ENCODE data around the gene DNAH10.

The DNAH10 gene

GRCh38 chr12:123856681-123857080 is 94.6 kb downstream of the DNAH10 start:
- no peaks in the 10 kb centered on the region for H3K36me3 ChIP-seq (ENCODE audit: control insufficient read depth, insufficient read depth, low read length)
- no peak overlapping the region for H3K27ac ChIP-seq (ENCODE audit: low read depth, low read length)
- peaks cover 5% of the 10 kb centered on the region; the same call in 1 of the 2 replicates for H3K27me3 ChIP-seq (ENCODE audit: control insufficient read depth, insufficient read depth, low read length)
- no peak overlapping the region for H3K4me3 ChIP-seq (ENCODE audit: low read depth, low read length)
- H3K4me1 ChIP-seq (ENCODE audit: control insufficient read depth, insufficient read depth, low read length) = no peaks in the 10 kb centered on the region
- H3K9me3 ChIP-seq (ENCODE audit: control insufficient read depth, insufficient read depth, low read depth, low read length) = no peaks in the 10 kb centered on the region
- no peak overlapping the region for H3K9ac ChIP-seq (ENCODE audit: low read length)

- Histone ChIP-seq H3K9ac (ENCODE audit: low read length) (no peak overlapping the region), H3K4me1 (ENCODE audit: control insufficient read depth, insufficient read depth, low read length) (no peaks in the 10 kb centered on the region), H3K27ac (ENCODE audit: low read depth, low read length) (no peak overlapping the region), H3K4me3 (ENCODE audit: low read depth, low read length) (no peak overlapping the region), H3K36me3 (ENCODE audit: control insufficient read depth, insufficient read depth, low read length) (no peaks in the 10 kb centered on the region), H3K9me3 (ENCODE audit: control insufficient read depth, insufficient read depth, low read depth, low read length) (no peaks in the 10 kb centered on the region), H3K27me3 (ENCODE audit: control insufficient read depth, insufficient read depth, low read length) (peaks cover 5% of the 10 kb centered on the region; the same call in 1 of the 2 replicates)
Measured at GRCh38 chr12:123858176-123858575, 96.1 kb downstream of the DNAH10 start.

GRCh38 chr12:123859035-123859434 is 96.9 kb downstream of the DNAH10 start:
- Histone ChIP-seq H3K27me3 (ENCODE audit: control insufficient read depth, insufficient read depth, low read length) (peaks cover 5% of the 10 kb centered on the region; the same call in 1 of the 2 replicates), H3K9ac (ENCODE audit: low read length) (no peak overlapping the region), H3K9me3 (ENCODE audit: control insufficient read depth, insufficient read depth, low read depth, low read length) (no peaks in the 10 kb centered on the region), H3K4me1 (ENCODE audit: control insufficient read depth, insufficient read depth, low read length) (no peaks in the 10 kb centered on the region), H3K36me3 (ENCODE audit: control insufficient read depth, insufficient read depth, low read length) (no peaks in the 10 kb centered on the region), H3K4me3 (ENCODE audit: low read depth, low read length) (no peak overlapping the region), H3K27ac (ENCODE audit: low read depth, low read length) (no peak overlapping the region)

DNA sequence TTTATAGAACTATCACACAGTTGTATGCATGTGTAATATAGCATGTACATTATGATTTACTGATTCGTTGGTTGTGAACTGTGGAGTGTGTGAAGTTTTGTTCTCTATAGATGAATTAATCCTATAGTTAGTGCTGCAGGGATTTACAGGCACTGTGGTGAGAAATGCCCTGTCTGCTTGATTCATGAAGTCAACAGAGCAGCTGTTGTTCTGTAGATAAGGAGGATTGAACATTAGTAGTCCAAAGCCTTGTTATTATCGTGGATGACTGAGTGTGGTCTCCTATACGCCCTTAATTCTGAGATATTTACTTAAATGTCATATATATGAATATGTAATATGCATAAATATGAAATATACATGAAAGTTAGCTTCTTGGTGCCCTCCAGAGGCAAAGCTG is 98.3 kb downstream of the DNAH10 start:
- Histone ChIP-seq H3K27ac (ENCODE audit: low read depth, low read length) (no peak overlapping the region), H3K4me3 (ENCODE audit: low read depth, low read length) (no peak overlapping the region), H3K27me3 (ENCODE audit: control insufficient read depth, insufficient read depth, low read length) (no peaks in the 10 kb centered on the region)

GRCh38 chr12:123861392-123861791 is 99.3 kb downstream of the DNAH10 start:
- H3K27me3 ChIP-seq (ENCODE audit: control insufficient read depth, insufficient read depth, low read length) = no peaks in the 10 kb centered on the region
- H3K36me3 ChIP-seq (ENCODE audit: control insufficient read depth, insufficient read depth, low read length) = no peaks in the 10 kb centered on the region
- no peaks in the 10 kb centered on the region for H3K9me3 ChIP-seq (ENCODE audit: control insufficient read depth, insufficient read depth, low read depth, low read length)
- H3K27ac ChIP-seq (ENCODE audit: low read depth, low read length) = no peak overlapping the region
- no peak overlapping the region for H3K4me3 ChIP-seq (ENCODE audit: low read depth, low read length)
- H3K4me1 ChIP-seq (ENCODE audit: control insufficient read depth, insufficient read depth, low read length) = no peaks in the 10 kb centered on the region
- no peak overlapping the region for H3K9ac ChIP-seq (ENCODE audit: low read length)

More for the DNA sequence above, 98.3 kb downstream of the DNAH10 start:
- H3K9ac ChIP-seq (ENCODE audit: low read length) = no peak overlapping the region
- H3K36me3 ChIP-seq (ENCODE audit: control insufficient read depth, insufficient read depth, low read length) = no peaks in the 10 kb centered on the region
- no peaks in the 10 kb centered on the region for H3K9me3 ChIP-seq (ENCODE audit: control insufficient read depth, insufficient read depth, low read depth, low read length)
- H3K4me1 ChIP-seq (ENCODE audit: control insufficient read depth, insufficient read depth, low read length) = no peaks in the 10 kb centered on the region

- Histone ChIP-seq H3K27me3 (ENCODE audit: control insufficient read depth, insufficient read depth, low read length) (peaks cover 45% of the 10 kb centered on the region; the same call in 1 of the 2 replicates), H3K36me3 (ENCODE audit: control insufficient read depth, insufficient read depth, low read length) (no peaks in the 10 kb centered on the region), H3K27ac (ENCODE audit: low read depth, low read length) (no peak overlapping the region), H3K4me3 (ENCODE audit: low read depth, low read length) (no peak overlapping the region), H3K4me1 (ENCODE audit: control insufficient read depth, insufficient read depth, low read length) (no peaks in the 10 kb centered on the region), H3K9ac (ENCODE audit: low read length) (no peak overlapping the region), H3K9me3 (ENCODE audit: control insufficient read depth, insufficient read depth, low read depth, low read length) (no peaks in the 10 kb centered on the region)
Measured at GRCh38 chr12:123867141-123867540, 105.0 kb downstream of the DNAH10 start.

DNA sequence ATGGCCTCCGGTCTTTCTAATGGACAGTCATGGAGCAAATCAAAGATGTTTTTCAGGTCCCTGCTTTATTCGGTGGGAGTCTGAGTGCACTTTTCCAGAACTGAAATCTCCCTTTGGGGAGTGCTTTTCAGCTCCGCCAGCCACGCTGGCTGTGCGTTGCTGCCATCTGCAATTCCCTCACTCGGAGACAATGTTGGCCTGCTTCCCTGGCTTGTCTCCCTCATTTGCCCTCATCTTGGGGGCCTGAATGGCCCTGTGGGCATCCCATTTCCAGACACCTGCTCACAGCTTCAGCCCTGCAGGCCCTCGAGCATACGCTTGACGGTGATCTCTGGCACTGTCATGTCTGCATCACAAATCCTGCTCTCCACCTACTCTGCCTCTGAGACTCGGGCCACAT is 106.7 kb downstream of the DNAH10 start:
- Histone ChIP-seq H3K36me3 (ENCODE audit: control insufficient read depth, insufficient read depth, low read length) (no peaks in the 10 kb centered on the region), H3K9ac (ENCODE audit: low read length) (no peak overlapping the region), H3K27me3 (ENCODE audit: control insufficient read depth, insufficient read depth, low read length) (peaks cover 58% of the 10 kb centered on the region; the same call in 1 of the 2 replicates), H3K4me3 (ENCODE audit: low read depth, low read length) (no peak overlapping the region), H3K4me1 (ENCODE audit: control insufficient read depth, insufficient read depth, low read length) (no peaks in the 10 kb centered on the region), H3K27ac (ENCODE audit: low read depth, low read length) (no peak overlapping the region), H3K9me3 (ENCODE audit: control insufficient read depth, insufficient read depth, low read depth, low read length) (no peaks in the 10 kb centered on the region)

- Histone ChIP-seq H3K4me3 (ENCODE audit: low read depth, low read length) (no peak overlapping the region), H3K4me1 (ENCODE audit: control insufficient read depth, insufficient read depth, low read length) (no peaks in the 10 kb centered on the region), H3K27ac (ENCODE audit: low read depth, low read length) (no peak overlapping the region), H3K9me3 (ENCODE audit: control insufficient read depth, insufficient read depth, low read depth, low read length) (no peaks in the 10 kb centered on the region), H3K27me3 (ENCODE audit: control insufficient read depth, insufficient read depth, low read length) (peaks cover 42% of the 10 kb centered on the region; the same call in 1 of the 2 replicates), H3K9ac (ENCODE audit: low read length) (no peak overlapping the region), H3K36me3 (ENCODE audit: control insufficient read depth, insufficient read depth, low read length) (no peaks in the 10 kb centered on the region)
Measured at GRCh38 chr12:123873793-123874192, 111.7 kb downstream of the DNAH10 start.

- peaks cover 7% of the 10 kb centered on the region; the same call in 1 of the 2 replicates for H3K27me3 ChIP-seq (ENCODE audit: control insufficient read depth, insufficient read depth, low read length)
- no peak overlapping the region for H3K9ac ChIP-seq (ENCODE audit: low read length)
- no peaks in the 10 kb centered on the region for H3K9me3 ChIP-seq (ENCODE audit: control insufficient read depth, insufficient read depth, low read depth, low read length)
- no peak overlapping the region for H3K27ac ChIP-seq (ENCODE audit: low read depth, low read length)
- no peaks in the 10 kb centered on the region for H3K4me1 ChIP-seq (ENCODE audit: control insufficient read depth, insufficient read depth, low read length)
- no peaks in the 10 kb centered on the region for H3K36me3 ChIP-seq (ENCODE audit: control insufficient read depth, insufficient read depth, low read length)
- no peak overlapping the region for H3K4me3 ChIP-seq (ENCODE audit: low read depth, low read length)
Measured at GRCh38 chr12:123877968-123878367, 115.9 kb downstream of the DNAH10 start.

DNA sequence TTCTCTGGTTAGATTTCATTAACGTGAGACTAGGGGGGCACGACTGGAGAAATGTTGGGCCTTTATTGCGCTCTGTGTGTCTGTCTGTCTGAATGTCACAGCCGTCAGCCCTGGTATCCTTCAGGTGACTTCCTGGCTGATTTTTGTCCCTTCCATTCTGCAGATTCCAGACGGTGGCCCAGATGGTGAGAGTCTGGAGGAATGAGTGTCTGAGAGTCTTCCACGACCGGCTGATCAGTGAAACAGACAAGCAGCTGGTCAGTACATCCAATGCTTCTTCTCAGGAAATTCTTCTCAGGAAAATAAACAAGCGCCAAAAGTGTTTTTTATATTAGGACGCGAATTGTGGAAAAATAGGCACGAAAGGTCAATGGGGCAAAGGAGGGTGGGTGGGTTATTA is 117.0 kb downstream of the DNAH10 start:
- H3K4me1 ChIP-seq (ENCODE audit: control insufficient read depth, insufficient read depth, low read length) = no peaks in the 10 kb centered on the region
- H3K4me3 ChIP-seq (ENCODE audit: low read depth, low read length) = no peak overlapping the region
- no peak overlapping the region for H3K9ac ChIP-seq (ENCODE audit: low read length)
- no peak overlapping the region for H3K27ac ChIP-seq (ENCODE audit: low read depth, low read length)
- peaks cover 8% of the 10 kb centered on the region; the same call in 1 of the 2 replicates for H3K27me3 ChIP-seq (ENCODE audit: control insufficient read depth, insufficient read depth, low read length)
- no peaks in the 10 kb centered on the region for H3K36me3 ChIP-seq (ENCODE audit: control insufficient read depth, insufficient read depth, low read length)
- H3K9me3 ChIP-seq (ENCODE audit: control insufficient read depth, insufficient read depth, low read depth, low read length) = no peaks in the 10 kb centered on the region

GRCh38 chr12:123879691-123880090 is 117.6 kb downstream of the DNAH10 start:
- no peak overlapping the region for H3K4me3 ChIP-seq (ENCODE audit: low read depth, low read length)
- H3K36me3 ChIP-seq (ENCODE audit: control insufficient read depth, insufficient read depth, low read length) = no peaks in the 10 kb centered on the region
- H3K27me3 ChIP-seq (ENCODE audit: control insufficient read depth, insufficient read depth, low read length) = peaks cover 8% of the 10 kb centered on the region; the same call in 1 of the 2 replicates
- H3K9me3 ChIP-seq (ENCODE audit: control insufficient read depth, insufficient read depth, low read depth, low read length) = no peaks in the 10 kb centered on the region
- no peak overlapping the region for H3K9ac ChIP-seq (ENCODE audit: low read length)
- H3K4me1 ChIP-seq (ENCODE audit: control insufficient read depth, insufficient read depth, low read length) = no peaks in the 10 kb centered on the region
- no peak overlapping the region for H3K27ac ChIP-seq (ENCODE audit: low read depth, low read length)
